Measurements from ENCODE around the gene RPL38.

Gene RPL38

DNA sequence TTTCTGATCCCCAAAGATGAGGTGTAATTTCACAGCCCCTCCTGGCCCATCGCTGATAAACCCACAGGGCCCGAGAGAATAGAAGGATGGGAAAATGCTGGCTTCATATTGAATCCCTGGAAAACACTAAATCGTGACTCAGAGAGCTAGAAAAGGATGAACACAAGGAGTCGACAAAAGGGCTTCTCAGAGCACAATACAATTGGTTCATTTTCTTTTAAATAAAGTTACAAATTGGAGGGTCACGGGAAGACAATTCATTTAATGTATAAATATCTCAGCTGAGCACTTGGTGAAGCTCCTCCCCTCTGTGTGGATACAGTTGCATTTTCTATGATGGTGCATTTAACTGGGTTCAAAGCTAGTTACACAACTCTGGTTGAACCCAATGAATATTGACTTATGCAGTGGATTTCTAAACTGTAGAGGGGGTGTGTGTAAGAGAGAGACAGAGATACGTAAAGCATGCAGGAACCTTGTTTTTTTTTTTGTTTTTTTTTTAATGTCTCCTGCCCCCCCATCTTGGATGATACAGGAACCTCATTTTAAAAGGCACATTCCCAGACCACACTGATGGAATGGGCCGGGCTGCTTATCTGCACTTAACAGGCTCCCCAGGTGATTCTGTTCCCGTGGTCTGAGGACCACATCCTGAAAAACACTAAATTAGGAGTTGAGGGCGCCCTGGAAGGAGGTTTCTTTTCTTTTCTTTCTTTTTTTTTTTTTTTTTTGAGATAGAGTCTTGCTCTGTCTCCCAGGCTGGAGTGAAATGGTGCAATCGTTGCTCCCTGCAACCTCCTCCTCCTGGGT lies 24.0 kb downstream of the RPL38 start:
- no peak for DNase-seq (ENCODE audit: low read depth)

DNA sequence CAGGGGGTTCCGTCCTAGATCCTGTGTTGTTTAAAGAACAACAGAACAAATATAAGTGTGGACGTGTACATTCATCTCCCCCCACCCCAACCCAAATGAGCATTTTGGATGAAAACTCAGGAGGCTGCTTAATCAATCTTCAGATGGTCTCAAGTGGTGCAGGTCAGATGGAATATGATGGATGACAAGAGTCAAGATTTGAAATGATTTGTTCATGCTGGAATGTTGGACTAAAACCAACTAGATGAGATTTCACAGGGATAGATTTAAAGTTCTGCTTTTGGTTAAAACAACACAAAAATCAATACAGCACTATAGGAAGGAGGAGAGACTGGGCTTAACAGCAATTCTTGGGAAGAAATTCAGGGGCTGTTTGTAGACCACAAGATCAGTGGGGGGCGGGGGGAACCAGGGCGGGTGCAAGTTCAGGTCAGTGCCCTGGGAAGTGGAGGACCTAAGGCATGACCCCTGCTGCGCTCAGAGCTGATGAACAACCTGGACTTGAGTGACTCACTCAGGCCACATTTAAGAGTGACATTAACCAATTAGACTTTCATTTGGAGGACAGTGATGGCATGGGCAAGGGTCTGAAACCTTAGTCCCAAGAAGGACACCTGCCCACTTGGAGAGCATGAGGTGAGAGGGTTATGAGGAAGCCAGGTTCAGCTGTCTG lies 25.0 kb downstream of the RPL38 start:
- DNase-seq (ENCODE audit: low read depth) = no peak

DNA sequence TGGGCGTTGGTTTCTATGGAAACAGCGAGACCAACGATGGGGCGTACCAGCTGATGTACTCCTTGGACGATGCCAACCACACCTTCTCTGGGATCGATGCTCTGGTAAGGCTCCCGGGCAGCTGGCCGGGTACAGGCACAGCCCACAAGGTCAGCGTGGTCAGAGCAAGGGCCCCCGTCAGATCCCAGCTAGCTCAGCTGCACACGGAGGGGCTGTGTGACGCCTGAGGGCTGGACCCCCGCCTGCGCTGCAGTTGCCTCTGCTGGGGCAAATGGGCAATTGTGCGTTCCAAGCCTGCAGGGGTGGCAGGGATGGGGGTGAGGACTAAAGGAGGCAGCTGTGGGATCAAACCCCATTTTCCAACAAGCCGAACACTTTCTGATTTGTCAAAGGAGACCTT lies 27.4 kb downstream of the RPL38 start:
- DNase-seq (ENCODE audit: low read depth) = no peak

DNA sequence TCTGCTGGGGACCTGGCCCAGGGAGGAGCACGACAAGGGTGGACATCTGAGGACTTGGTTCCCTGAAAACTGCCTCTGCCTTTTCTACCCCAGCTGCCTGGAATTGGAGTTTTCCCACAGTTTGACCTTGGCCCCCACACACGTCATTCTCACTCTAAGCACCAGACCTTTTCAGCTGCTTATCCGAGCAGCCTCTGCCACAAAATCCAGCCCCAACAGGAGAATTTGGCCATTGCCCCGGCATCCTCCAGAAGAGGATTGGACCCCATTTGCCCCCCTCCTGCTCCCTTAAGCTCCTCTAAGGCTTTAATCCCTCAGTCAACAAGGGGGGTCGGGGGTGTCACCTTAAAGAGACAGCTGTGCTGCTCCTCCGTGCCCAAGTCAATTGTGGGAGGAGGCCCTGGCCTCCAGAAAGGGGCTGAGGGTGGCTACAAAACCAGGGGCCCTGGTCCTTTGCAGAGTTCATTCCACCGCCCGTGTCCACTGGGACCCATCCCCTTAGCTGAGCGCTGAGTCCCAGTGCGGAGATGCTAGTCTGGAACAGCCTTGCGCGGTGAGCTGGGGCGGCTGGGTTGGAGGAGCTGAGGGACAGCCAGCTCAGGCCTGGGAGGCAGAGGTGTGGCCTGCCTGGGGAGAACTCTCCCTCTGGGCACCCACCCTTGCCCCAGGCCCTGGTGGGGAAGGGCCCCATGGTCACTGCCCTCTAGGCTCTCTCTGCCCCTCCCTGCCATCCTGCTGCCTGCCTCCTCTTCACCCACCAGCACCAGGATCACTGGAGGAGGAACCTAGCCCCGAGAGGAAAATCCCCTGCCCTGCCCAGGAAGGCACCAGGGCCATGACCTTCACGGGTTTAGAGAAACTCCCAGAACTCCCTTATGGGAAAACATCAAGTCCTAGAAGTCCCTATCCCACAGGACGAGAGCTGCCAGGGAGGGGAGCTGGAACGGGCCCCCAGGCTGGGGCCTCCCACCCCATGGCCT lies 28.7 kb downstream of the RPL38 start:
- no peak for DNase-seq (ENCODE audit: low read depth)

DNA sequence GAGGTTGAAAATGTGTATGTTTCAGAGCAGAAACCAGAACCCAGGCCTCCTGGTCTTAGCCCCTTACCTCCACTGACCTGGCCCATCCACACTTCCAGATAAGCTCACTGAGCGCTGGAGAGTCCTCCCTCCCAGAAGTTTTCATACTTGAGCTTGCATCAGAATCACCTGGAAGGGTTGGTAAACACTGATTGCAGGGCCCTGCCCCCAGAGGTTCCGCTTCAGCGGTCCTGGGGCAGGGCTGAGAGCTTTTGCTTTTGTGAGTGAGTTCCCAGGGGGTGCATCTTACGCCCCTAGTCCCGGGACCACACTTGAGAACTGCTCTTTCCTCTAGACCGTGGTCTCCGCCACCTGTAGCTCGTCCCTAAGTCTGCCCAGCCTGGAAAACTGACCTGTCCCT lies 30.5 kb downstream of the RPL38 start:
- no peak for DNase-seq (ENCODE audit: low read depth)

DNA sequence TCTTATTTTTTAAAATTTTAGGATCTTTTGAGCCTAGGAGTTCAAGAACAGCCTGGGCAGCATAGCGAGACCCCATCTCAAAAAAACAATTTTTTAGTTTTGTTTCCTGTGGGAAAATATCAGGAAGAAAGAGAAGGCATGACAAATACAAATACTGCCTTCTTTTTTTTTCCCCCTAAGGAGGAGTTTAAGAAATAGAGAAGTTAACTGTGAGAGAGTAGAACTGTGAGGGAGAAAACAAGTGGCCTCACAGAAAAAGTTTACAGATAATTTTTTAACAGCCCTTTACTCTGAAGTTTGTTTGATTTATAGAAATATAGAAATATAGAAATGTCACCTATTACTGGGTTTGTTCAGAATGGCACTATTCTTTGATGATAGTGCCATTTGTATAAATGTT lies 31.0 kb downstream of the RPL38 start:
- no peak for DNase-seq (ENCODE audit: low read depth)

DNA sequence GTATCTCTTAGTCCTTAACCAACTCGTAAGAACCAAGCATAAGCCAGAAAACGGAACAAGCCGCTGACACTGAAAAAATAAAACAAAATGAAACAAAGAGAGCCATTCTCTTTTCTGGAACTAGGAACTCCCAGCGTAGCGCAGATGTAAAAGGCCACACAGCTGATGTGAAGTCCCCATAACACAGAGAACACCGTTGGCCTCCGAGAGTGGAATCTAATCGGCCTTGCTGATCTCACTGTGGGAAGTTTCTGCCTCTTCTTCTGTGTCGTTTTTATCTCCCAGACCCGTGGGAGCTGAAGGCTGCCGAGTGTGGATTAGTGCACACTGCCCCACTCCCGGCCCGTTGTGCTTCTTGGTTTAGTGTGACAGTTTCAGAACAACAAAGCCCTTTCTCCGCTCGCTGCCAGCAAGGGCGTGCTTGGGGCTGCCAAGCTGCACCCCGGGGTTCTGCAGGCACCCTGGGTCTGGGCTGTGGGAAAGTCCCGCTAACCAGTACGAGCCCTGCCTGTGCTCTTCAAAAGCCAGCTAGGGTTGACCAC lies 31.6 kb downstream of the RPL38 start:
- DNase-seq (ENCODE audit: low read depth) = no peak

DNA sequence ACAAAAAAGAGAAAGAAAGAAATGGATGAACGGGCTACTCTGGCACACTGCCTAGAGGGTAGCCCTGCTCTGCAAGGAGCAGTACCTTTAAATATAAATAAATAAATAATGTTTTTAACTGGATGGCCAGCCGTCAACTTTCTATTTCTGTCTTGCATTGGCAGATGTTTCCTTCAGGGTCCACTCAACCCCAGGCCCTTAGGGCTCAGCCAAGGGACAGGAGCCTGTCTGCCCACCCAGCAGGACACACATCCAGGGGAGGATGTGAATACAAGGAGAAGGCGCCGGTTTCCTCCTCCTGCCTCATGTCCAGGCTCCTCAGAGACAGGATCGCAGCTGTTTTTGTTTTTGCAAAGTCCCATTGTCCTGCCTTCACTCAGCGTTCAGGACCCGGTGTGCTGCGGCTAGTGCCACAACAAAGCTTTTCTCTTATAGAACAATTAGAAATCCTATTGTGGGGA lies 32.5 kb downstream of the RPL38 start:
- DNase-seq (ENCODE audit: low read depth) = no peak

DNA sequence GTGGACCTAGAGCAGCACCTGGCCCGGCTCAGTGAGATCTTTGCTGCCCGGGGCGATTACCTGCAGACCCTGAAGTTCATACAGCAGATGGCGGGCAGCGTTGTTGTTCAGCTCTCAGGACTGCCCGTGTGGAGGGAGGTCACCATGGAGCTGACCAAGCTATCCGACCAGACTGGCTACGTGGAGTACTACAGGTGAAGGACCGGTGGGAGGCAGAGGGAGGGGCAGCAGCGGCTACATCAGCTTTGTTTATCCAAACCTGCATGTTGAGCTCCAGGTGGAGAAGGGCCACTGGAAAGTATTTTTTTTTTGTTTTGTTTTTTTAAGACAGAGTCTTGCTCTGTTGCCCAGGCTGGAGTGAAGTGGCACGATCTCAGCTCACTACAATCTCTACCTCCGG lies 33.8 kb downstream of the RPL38 start:
- DNase-seq (ENCODE audit: low read depth) = no peak

DNA sequence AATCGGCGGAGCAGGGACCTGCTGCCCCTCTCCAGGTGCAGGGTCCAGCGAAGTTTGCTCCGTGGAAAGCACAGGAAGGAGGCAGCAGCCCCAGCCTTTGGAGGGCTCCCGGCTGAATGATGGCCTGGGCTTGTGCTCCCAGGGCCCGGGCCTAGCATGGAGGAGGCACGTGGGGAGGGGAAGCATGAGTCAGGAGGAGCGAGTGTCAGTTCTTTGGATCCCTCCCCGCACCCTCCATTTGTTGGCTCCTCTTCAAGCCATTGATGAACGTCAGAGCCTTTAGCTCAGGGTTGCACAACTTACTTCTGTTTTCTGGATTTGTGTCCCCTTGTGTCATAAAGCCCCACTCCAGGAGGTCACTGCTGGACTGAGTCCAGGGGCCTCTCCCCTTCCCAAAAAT lies 35.7 kb downstream of the RPL38 start:
- DNase-seq (ENCODE audit: low read depth) = no peak

DNA sequence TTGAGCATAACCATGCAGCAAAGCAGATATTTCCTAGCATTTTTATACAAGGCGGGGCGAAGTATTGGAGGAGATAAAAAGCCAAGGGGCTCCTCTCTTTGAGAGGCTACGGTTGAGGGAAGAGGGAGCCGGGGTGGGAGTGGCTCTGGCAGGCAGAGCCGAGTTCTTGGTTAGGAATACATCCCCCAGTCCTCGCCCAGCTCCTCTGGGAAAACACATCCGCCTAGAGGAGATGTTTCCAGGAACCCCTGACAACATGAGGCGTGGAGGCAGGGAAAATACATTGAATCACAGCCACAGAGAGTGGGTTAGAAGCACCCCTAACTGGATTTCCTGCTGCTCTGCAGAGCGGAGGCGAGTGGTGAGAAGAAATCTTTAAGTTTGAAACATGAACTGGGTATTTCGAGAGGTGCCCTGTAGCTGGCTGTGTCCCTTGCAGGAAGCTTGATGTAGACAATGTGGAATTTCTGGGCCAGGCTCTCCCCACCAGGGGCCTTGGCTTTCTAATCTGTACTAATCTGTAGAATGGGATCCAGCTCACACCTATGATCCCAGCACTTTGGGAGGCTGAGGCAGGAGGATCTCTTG lies 37.2 kb downstream of the RPL38 start:
- no peak for DNase-seq (ENCODE audit: low read depth)

DNA sequence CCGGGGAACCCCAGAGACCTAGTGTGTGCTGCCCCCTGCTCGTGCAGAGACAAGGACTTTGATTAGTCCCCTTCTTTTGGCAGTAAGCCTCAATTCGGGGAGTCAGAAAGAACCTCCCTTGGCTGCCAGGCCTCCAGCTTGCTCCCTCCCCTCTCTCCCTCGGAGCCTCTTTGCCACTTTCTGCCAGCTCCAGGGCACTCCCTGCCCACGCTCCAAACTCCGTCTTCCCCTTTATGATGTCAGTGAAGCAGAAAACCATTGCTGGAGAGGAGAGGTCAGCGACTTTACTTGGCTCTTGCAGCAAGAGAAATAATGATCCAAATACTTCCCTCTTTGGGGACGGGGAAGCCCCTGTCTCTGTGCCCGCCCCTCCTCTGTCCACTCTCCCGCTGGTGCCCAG lies 38.0 kb downstream of the RPL38 start:
- no peak for DNase-seq (ENCODE audit: low read depth)

DNA sequence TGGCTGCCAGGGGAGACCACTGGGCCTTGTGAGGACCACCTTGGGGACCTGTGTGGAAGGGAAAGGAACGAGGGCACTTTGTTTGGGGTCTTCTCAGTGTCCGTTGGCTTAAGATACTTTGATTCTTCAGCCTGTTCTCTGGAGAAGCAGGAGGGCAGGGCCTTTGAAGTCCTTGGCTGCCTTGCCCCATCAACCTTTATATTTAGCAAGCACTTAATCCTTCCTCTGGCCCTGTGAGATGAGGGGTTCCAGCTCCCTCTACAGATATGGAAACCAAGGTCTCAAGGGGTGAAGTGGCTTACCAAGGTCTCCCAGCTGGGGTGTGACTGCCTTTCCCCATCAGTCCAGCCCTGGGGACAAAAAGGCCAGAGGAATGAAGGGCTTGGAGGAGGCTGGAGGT lies 38.4 kb downstream of the RPL38 start:
- no peak for DNase-seq (ENCODE audit: low read depth)

DNA sequence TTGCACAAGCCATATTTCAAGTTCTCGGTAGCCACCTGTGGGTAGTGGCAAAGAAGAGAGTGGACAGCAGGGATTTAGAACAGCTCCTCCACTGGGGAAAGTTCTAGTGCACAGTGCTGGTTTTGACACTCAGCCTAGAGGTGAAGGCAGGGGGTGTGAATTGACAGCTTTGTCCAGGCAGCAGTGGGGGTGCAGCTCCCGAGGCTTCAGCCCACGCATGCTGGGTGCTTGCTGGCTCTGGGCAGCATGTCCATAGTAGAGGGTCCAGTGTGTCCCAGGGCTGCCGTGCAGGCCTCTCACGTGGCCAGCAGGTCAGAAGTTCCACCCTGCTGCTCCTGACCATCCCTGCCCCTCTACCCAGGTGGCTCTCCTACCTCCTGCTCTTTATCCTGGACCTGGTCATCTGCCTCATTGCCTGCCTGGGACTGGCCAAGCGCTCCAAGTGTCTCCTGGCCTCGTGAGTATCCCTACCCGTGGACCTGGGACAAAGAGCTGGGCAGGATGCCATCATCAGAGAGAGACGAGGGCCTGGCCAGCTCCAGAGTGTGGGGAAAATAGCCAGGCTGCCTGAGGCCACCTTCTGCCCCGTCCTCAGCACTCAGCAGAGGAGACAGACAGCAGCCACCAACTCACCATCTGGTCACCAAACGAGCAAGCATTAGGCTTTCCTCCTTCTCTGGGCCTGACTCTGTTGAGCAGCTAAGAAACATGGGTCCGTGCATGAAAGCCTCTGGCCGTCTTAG lies 39.7 kb downstream of the RPL38 start:
- no peak for DNase-seq (ENCODE audit: low read depth)

DNA sequence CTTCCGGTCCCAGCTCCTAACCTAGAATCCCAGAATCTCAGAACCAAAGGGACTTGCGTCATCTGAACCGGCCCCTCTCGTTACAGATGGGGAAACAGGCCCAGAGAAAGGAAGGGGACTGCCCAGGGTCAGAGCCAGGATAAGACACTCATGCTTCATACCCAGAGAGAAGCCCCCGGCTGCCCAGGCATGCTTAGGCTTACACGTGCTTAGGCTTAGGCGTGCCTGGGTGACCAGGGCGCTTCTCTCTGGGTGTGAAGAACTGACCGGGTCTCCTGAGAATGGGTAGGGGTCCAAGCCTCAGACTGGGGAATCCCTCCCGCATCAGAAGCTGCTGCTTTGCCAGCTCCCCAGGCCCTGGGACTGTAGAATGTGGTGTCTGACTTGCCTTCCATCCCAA lies 40.6 kb downstream of the RPL38 start:
- DNase-seq (ENCODE audit: low read depth) = no peak

DNA sequence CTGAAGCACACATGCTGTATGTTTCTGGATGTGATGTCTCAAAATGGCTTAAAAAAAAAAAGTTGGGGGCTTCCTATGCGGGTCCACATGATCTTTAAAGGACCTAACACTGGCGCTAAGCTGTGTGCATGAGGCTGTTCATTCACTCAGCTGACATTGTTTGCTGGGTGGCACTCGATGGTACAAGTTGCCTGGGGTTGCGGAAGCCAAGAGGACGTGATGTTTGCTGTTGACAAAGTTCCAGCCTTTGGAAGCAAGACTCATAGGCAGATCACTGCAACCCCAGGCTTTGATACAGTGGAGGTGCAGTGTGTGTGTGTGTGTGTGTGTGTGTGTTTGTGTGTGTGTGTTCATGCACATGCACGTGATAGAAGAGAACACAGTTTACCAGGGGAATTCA lies 41.1 kb downstream of the RPL38 start:
- DNase-seq (ENCODE audit: low read depth) = no peak

DNA sequence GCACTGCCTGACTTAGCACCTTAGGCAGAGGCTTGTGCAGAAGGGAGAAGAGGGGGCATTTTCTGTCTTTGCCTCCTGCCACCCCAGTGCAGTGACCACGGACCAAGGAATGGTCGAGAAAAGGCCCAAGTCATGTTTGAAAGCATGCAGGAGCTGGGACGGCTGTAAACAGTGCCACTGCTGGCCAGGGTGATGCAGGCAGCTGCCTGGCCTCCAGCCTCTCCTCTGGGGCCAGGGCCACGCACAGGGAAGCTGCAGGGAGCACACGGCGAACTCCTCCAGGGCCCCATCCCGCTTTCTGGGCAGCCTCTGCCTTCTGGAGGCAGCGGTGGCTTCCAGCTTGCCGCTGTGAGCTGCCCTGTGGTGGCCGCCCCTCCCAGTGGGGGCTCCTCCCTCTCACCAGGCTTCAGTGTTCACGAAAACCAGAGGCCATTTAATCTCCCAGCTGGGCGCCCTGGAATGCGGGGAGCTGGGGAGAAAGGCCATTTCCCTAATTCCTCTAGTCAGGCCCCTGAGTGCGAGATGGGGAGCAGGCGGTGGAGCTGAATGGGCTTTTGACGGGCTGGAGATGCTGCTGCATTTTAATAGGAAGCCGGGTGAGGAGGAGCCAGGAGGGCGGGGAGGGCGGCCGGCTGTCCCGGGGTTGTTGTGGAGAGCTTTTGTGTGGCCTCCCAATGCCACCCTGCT lies 41.8 kb downstream of the RPL38 start:
- DNase-seq (ENCODE audit: low read depth) = no peak

DNA sequence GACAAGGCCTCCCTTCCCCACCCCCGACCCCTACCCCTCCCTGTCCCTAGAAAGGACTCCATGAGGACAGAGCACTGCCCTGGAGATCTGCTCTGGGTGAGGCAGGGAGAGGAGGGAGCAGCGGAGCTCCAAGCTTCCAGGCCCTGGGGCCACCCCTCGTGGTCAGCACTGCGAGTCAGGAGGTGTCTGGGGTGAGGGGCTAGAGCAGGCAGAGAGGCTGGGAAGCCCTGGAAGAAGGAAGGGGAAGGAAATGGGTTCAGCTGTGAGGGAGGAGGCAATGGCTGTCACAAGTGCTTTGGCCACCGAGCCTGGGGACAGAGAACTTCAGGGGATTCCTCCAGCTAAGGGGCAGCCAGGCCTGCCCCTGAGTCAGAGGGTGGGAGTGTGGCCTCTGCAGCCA lies 42.4 kb downstream of the RPL38 start:
- no peak for DNase-seq (ENCODE audit: low read depth)

DNA sequence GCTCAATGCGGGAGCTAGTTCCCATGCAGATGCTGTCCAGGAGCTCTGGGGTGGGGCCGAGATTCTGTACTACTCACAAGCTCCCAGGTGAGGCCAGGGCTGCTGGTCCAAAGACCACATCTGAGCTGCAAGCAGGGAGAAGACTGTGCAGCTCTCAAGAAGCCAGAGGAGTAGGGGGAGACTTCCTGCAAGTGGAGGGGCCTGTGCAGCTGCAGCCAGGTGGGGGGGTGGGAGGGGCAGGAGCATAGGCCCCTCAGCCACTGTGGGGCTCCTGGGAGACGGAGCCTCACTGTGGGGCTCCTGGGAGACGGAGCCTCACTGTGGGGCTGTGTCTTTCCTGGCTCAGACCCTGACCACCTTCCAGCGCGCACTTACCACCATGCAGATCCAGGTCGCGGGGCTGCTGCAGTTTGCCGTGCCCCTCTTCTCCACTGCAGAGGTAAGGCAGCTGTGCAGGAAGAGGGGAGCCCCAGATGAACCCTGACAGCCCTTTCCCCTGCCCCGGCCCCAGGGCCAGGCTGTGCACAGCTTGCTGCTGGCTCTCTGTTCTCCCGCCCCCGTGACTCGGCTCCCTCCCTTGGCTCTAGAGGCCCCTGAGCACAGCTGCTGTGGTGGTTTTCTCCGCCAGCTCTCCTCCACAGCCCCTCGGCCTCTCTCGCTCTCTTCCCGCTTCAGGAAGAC lies 46.3 kb downstream of the RPL38 start:
- no peak for DNase-seq (ENCODE audit: low read depth)

Measured in activated T-cell treated with anti-CD3 and anti-CD28 coated beads for 24 hours (primary cell).